K562 (cell line): ENCODE data around the gene TEX13C. TPM values are rescaled to one million over a fixed set of nuclear protein-coding genes. Genes with fewer than 3 reads are reported as not detected.

Source experiments
- ELF2 ChIP-seq: fragments of 250-450 bp; sonication (Bioruptor Pico); IDR thresholded peaks from 2 replicates; pipeline ENCODE4 v1.5.0; 2021; ENCODE audit warnings: mild to moderate bottlenecking
- MTA3 ChIP-seq: fragments of 450-650 bp; formaldehyde crosslinking; IDR thresholded peaks from 2 replicates; pipeline ENCODE4 v1.6.1; 2017; ENCODE audit warnings: mild to moderate bottlenecking, borderline replicate concordance
- POLR3G ChIP-seq: IDR thresholded peaks from 2 replicates; pipeline ENCODE4 v1.6.1; 2011; ENCODE audit not compliant: insufficient read length, insufficient replicate concordance; ENCODE audit errors: extremely low read depth
- SIN3B ChIP-seq: fragments of 450-650 bp; IDR thresholded peaks from 2 replicates; pipeline ENCODE4 v1.6.1; 2017; ENCODE audit warnings: low read depth, mild to moderate bottlenecking, moderate library complexity
- polyA plus RNA-seq, 8 experiments: library from polyadenylated mRNA; depleted of rRNA in 4 of 8; stranded (reverse) in 5 of 8; unstranded in 3 of 8; fragments of >200 nt; fragmentation: Nextera tagmentation in 2 of 8; fragmentation: Illumina TruSeq in 1 of 8; extraction: Ambion mirVana in 2 of 8; extraction: Trizol in 1 of 8; gene quantifications; 2 replicates each; pipeline versions ENCODE4 v1.2.1 to v1.2.3, GENCODE V29; 2011 to 2014; ENCODE audit warnings: inconsistent platforms in 1 of 8, missing spikeins in 1 of 8
- total RNA-seq, 7 experiments: library from RNA; depleted of rRNA in 6 of 7; stranded (reverse); fragments of >200 nt in 6 of 7; fragmentation: Illumina TruSeq in 2 of 7; extraction: Trizol in 2 of 7; gene quantifications; 2 replicates each; pipeline versions ENCODE4 v1.2.1 to v1.2.3, GENCODE V29; 2011 to 2021; ENCODE audit warnings: low replicate concordance in 1 of 7
- TF ChIP-seq, protein P1 (sequence below), 2 experiments: fragments of 450-650 bp in 1 of 2; sonication (generic) in 1 of 2; formaldehyde crosslinking in 1 of 2; IDR thresholded peaks; 2 replicates each; pipeline versions ENCODE4 v1.7.1 to v1.9.0; 2016 to 2022; ENCODE audit warnings: inconsistent platforms in 1 of 2, mild to moderate bottlenecking in 1 of 2, missing genetic modification reagents in 1 of 2

Gene TEX13C
- total and polyA plus RNA-seq, 9 of the 15 experiments (the other 6 are each of a cell fraction or from before 2014, with no cell fraction given) = not detected

DNA sequence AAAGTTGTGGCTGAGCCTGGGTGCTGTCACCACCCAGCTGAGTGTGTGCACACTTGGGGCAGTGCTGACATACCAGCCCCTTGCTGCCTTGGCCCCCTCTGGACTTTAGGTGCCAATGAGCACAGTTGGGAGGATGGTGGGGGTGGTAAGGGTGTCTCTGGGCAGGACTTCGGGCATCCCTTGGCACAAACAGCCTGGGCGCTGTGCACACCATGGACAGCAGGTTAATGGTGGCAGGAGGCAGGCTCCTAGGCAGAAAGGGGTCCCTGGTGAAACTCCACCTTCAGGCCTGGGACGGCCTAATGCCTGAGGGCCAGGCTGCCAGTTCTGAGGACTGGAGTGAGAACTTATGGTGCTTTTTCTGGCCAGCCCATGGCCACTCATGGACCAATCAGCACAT is 32.4 kb upstream of the TEX13C start (continued):
- TF ChIP-seq, protein P1, sequence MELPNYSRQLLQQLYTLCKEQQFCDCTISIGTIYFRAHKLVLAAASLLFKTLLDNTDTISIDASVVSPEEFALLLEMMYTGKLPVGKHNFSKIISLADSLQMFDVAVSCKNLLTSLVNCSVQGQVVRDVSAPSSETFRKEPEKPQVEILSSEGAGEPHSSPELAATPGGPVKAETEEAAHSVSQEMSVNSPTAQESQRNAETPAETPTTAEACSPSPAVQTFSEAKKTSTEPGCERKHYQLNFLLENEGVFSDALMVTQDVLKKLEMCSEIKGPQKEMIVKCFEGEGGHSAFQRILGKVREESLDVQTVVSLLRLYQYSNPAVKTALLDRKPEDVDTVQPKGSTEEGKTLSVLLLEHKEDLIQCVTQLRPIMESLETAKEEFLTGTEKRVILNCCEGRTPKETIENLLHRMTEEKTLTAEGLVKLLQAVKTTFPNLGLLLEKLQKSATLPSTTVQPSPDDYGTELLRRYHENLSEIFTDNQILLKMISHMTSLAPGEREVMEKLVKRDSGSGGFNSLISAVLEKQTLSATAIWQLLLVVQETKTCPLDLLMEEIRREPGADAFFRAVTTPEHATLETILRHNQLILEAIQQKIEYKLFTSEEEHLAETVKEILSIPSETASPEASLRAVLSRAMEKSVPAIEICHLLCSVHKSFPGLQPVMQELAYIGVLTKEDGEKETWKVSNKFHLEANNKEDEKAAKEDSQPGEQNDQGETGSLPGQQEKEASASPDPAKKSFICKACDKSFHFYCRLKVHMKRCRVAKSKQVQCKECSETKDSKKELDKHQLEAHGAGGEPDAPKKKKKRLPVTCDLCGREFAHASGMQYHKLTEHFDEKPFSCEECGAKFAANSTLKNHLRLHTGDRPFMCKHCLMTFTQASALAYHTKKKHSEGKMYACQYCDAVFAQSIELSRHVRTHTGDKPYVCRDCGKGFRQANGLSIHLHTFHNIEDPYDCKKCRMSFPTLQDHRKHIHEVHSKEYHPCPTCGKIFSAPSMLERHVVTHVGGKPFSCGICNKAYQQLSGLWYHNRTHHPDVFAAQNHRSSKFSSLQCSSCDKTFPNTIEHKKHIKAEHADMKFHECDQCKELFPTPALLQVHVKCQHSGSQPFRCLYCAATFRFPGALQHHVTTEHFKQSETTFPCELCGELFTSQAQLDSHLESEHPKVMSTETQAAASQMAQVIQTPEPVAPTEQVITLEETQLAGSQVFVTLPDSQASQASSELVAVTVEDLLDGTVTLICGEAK (IDR thresholded peaks at IDR 0.05) = no peak
- TF ChIP-seq, protein P1 (CRISPR knock-in tag; IDR thresholded peaks at IDR 0.05) = no peak
- no peak for TF ChIP-seq POLR3G
- no peak for TF ChIP-seq MTA3
- TF ChIP-seq SIN3B = no peak
- no peak for TF ChIP-seq ELF2 (CRISPR knock-in tag)
- TF ChIP-seq, all 486 proteins: peak for 0
